HG03196 (cell line): ENCODE results near the gene GBE1.
A peak's percentile ranks its signal among the peaks of the same experiment; 100 is the strongest.
"Not testable (repeated sequence)": the region's sequence is repeated elsewhere in the genome, so short reads cannot be mapped to it uniquely, and the experiment has no call there.

ENCODE experiments used
- ATAC-seq: cut with Tn5 transposase; IDR thresholded peaks from one replicate; pipeline ENCODE4 v1.9.1; 2021; ENCODE audit not compliant: unreplicated experiment

The GBE1 gene

GRCh38 chr3:81760924-81761903 is at the start of gene GBE1:
TSS of gene GBE1 (minus strand) at chr3:81761645. CDS start at chr3:81761517, 128 bp downstream.
- peak; percentile 85 for ATAC-seq

GRCh38 chr3:81808900-81809299 is 47.5 kb upstream of the GBE1 start:
- no peak for ATAC-seq

DNA sequence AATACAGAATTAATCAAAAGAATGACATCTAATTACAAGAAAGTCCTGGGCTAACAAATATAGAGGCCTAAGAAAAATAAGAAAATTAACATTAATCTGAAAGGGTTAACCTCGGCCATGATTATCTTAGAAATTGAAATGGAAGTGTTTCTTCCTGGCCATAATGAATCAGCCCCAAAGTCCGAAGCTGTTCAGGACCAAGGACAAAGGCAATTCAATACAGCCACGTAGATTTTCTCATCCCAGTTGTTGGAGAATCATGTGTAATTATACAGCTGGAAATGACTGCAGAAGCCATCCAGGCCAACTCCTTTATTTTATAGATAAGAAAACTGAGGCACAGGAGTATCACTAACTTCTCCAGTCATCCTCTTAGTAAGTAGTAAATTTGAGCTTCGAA is 38.0 kb upstream of the GBE1 start:
- no peak for ATAC-seq

GRCh38 chr3:81793410-81793809 is 32.0 kb upstream of the GBE1 start:
- ATAC-seq = no peak

DNA sequence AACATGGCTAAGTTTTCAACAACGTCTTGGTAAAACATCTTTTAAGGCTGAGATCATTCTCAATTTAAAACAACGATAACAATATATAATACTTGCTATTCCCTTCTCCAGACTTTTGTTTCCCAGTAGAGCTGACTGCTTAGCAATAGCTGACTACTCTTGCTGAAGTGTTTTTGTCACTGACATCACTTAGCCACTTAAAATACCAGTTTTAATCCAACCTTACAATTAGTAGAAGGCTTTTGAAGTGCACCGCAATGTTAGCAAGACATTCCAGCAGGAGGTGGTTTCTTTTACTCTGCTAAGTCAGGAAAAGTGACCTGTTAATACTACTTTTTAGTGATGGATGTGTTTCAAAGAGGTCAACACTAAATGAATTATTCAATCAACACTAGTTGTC is 28.7 kb upstream of the GBE1 start:
- no peak for ATAC-seq

DNA sequence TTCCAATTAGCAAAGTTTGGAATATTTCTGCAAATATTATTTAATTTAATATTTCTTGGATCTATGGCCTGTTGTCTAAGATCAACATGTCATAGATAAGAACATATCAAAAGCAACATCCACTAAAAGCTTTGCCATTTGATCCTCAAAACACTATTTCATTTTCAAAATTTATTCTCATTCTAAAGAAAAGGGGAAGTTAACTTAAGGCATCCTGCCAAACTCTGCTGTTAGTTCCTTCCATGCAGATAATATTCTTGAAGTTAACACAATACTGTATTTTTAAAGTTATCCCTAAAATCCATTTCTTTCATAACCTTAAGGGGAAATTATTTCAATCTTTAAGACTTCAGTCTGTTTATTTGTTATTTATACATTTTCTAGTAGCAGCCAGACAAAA is 28.2 kb upstream of the GBE1 start:
- no peak for ATAC-seq

DNA sequence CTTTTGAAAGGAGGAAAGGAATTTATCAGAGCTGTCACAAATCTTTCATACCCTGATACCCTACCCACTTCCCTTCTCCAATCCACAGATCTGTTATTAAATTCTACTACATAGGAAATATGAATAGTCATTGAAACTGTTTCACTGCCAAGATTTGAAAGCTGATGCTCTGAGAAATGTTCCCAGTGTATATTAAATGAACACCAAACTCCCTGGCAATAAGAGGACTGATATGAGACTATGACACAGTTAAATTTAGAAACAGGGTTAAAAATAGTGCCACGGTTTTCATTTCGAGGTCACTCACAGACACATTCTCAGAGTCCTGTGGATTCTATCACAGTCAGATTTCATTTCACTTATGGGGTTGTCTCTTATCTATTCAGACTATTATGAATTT is 27.2 kb upstream of the GBE1 start:
- ATAC-seq = peak; percentile 69

DNA sequence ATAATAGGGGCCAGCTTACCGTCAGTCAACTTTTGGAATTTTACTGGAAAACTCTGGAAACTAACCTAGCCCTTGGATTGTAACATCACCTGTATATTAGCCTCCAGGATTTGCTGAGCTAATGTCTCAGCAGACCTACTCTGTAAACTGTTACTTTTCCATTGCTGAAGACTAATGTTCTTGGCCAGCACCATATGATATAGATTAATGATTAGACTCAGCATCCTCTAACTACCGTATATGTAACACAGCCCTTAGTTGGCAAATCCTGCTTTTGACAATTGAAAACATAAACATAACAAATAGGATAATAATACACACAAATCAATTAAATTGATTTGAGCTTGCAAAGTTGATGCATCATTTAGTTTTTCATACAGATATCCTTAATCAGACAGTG is 26.6 kb upstream of the GBE1 start:
- ATAC-seq = no peak

- ATAC-seq = no peak
Measured at GRCh38 chr3:81782585-81782984, 21.1 kb upstream of the GBE1 start.

- no peak for ATAC-seq
Measured at GRCh38 chr3:81778678-81779182, 17.3 kb upstream of the GBE1 start.

DNA sequence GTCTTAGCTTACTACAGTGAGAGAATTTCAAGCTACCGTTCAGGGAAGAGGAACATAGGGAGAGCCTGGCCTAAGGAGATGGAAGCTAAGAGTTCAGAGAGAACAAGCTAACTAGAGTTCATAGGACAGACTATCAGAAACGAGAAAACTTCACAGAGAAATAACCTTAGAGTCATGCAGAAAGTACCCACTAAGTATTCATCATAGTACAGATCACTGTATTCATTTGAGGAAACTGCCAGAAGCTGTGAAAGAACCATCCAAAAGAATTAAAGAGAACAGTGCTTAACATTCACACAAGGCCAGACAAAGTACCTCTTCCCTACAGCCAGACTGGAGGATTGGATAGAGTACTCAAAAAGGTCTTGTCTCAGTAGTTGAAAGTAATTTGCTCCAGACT is 15.2 kb upstream of the GBE1 start:
- ATAC-seq = no peak

DNA sequence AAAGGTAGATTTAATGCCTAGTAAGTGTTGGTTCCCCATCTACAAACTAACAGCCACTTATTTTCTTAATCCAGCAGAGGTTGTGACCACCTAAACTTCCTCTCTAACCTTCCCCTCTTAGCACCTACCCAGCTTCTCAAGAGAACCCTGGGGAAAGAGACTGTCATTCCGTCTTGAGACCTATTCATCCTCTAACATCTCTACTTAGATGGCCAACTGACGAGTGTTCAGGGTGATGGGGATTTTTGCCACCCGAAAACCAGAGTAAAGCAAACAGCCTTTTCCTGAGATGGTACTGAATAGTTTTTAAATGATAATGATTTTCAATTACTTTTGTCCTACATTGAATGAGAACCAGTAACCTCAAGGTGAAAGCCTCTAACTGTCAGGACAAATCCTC is 9.3 kb upstream of the GBE1 start:
- ATAC-seq = no peak

- no peak for ATAC-seq
Measured at GRCh38 chr3:81769299-81769698, 7.9 kb upstream of the GBE1 start.

DNA sequence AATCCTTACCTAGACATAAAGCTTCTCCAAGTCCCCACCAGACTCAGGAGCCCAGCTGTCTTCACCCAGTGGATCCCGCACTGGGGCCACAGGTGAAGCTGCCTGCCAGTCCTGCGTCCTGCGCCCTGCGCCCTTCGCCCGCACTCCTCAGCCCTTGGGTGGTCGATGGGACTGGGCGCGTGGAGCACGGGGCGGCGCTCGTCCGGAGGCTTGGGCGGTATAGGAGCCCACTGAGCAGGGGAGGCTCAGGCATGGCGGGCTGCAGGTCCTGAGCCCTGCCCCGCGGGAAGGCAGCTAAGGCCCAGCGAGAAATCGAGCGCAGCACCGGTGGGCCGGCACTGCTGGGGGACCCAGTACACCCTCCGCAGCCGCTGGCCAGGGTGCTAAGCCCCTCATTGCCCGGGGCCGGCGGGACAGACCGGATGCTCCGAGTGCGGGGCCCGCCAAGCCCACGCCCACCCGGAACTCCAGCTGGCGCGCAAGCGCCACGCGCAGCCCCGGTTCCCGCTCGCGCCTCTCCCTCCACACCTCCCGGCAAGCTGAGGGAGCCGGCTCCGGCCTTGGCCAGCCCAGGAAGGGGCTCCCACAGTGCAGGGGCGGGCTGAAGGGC is 5.9 kb upstream of the GBE1 start:
- ATAC-seq = not testable (repeated sequence)

GRCh38 chr3:81765400-81765799 is 4.0 kb upstream of the GBE1 start:
- no peak for ATAC-seq

DNA sequence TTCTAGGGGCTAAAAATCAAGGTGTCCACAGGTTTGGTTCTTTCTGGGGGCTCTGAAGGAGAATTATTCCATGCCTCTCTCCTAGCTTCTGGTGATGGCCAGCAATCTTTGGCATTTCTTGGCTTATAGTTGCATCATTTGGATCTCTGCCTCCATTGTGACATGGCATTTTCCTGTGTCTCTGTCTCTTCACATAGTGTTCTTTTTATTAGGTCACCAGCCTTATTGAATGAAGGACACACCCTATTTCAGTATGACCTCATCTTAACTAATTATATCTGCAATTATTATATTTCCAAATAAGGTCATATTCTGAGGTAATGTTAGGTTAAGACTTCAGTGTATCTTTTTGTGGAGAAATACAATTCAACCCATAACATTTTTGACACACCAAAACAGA is 3.2 kb upstream of the GBE1 start:
- ATAC-seq = no peak

DNA sequence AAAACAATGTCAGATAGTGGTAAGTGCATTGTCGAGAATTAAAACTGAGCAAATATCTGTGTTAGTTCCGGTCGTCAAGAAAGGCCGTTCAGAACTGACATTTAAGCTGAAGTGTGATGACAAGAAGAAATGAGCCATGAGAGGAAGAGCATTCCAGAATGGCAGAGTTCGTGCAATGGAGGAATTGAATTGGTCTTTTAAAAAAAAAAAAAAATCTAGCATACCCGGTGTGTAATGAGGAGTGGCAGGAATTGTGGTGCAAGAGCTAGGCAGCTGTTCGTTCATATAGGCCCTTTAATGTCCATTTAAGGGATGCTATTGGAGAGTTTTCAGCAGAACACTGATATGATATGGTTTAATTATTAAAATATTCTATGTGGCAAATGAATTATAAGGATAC is 2.6 kb upstream of the GBE1 start:
- no peak for ATAC-seq

GRCh38 chr3:81763001-81763400 is 1.6 kb upstream of the GBE1 start:
- ATAC-seq = no peak

- no peak for ATAC-seq
Measured at GRCh38 chr3:81761904-81762580, 597 bp upstream of the GBE1 start.

- no peak for ATAC-seq
Measured at GRCh38 chr3:81760215-81760614, 1.2 kb downstream of the GBE1 start.

DNA sequence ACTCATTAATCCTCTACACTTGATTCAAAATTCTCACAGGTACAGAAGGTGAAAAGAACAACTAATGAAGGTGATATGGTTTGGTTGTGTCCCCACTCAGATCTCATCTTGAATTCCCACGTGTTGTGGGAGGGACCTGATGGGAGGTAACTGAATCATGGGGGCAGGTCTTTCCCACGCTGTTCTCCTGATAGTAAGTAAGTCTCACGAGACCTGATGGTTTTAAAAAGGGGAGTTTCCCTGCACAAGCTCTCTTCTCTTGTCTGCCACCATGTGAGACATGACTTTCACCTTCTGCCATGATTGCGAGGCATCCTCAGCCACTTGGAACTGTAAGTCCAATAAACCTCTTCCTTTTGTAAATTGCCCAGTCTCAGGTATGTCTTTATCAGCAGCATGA is 2.7 kb downstream of the GBE1 start:
- not testable (repeated sequence) for ATAC-seq

DNA sequence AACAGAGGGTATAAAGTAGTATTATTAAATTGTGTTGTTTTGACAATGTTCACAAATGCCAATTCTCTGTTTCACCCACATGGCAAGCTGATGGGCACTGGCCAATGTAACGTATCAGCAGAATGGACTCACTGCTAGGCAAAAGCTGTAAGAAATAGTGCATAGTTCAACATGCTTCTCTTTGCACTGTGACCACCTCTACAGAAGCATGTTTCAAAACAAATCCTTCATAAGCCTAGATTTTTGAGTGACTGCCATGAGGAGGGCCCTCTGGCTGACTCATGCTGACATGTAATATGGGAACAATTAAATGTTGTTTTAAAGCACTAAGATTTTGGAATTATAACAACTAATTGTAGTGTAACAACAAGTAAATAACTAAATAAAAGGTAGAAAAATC is 3.2 kb downstream of the GBE1 start:
- ATAC-seq = no peak
